Ovary (tissue), 3 donors: Measurements from ENCODE around the gene BMP8B.

Experiments
- CTCF ChIP-seq, 3 donors: fragments of 450-650 bp in 2 of 3; fragments of 200-600 bp in 1 of 3; IDR thresholded peaks; one replicate each; pipeline versions ENCODE4 v1.5.1 to v1.8.0; 2016 to 2022; ENCODE audit warnings: antibody characterized with exemption in 3 of 3, mild to moderate bottlenecking in 1 of 3
- EP300 ChIP-seq: sonication (generic); formaldehyde crosslinking; IDR thresholded peaks from one replicate; pipeline ENCODE4 v1.6.1; 2017; ENCODE audit warnings: antibody characterized with exemption
- donor health status: DM: no; HTN: no; CAD: no.

DNA sequence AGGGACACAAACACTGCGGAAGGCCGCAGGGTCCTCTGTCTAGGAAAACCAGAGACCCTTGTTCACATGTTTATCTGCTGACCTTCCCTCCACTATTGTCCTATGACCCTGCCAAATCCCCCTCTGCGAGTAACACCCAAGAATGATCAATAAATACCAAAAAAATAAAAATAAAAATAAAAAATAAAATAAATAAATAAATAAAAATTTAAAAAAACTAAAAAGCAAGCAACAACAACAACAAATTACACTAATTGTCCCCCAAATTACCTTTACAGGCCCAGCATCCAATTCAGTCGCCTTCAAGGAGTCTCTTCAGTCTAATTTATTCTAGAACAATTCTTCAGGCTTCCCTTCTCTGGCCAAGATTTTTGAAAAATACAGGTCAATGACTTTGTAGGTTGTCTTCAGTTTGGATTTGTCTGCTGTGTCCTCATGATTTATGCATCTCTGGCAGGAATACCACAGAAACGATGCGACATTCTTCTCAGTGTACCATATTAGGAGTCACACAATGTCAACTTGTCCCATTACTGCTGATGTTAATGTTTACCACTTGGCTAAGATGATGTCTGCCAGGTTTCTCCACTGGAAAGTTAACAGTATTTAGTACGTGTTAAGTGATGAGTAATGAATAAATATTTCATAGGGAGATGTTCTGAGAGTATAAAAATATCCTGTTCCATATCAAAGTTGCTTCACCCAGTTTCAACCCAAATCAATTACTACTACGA, 20.3 kb upstream of the BMP8B start:
- no peak for TF ChIP-seq CTCF (IDR thresholded peaks at IDR 0.05)
- TF ChIP-seq EP300 = no peak
